Cardiac fibroblast (primary cell): ENCODE measurements around the gene KDM2A.

ENCODE experiments used
- DNase-seq, 2 donors: peaks; one replicate each; pipeline versions ENCODE4 v3.0.0 to v3.0.0-alpha.2; 2010; ENCODE audit warnings: low read depth in 2 of 2
- H3K4me3 ChIP-seq, 2 donors: replicated peaks in 1 of 2; 1 replicate in 1 of 2; 2 replicates in 1 of 2; pipeline ENCODE4 v1.5.1; 2011; ENCODE audit warnings: low read depth in 2 of 2, low read length in 2 of 2, mild to moderate bottlenecking in 2 of 2, moderate library complexity in 1 of 2
- CTCF ChIP-seq: IDR thresholded peaks from one replicate; pipeline ENCODE4 v1.5.1; 2011; ENCODE audit warnings: low read depth, mild to moderate bottlenecking, low read length, inconsistent platforms

KDM2A gene

DNA sequence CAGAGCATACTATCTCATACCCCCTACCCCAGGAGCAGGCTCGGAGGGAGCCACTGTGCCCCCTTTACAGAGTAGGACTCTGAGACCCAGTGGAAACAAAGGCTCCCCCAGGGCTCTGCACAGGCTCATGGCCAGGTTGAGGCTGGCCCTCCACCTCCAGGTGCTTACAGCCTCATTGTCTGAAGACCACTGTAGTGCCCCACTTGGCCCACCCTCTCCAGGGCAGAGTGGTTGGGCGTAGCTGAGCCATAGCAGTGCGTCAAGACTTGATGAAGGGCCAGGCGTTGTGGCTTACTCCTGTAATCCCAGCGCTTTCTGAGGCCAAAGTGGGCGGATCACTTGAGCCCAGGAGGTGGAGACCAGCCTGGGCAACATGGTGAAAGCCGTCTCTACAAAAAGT, 171.7 kb downstream of the KDM2A start:
- TF ChIP-seq CTCF, result no peak
- no peak overlapping the region for H3K4me3 ChIP-seq
- DNase-seq, result peak; percentile 47 to 74

DNA sequence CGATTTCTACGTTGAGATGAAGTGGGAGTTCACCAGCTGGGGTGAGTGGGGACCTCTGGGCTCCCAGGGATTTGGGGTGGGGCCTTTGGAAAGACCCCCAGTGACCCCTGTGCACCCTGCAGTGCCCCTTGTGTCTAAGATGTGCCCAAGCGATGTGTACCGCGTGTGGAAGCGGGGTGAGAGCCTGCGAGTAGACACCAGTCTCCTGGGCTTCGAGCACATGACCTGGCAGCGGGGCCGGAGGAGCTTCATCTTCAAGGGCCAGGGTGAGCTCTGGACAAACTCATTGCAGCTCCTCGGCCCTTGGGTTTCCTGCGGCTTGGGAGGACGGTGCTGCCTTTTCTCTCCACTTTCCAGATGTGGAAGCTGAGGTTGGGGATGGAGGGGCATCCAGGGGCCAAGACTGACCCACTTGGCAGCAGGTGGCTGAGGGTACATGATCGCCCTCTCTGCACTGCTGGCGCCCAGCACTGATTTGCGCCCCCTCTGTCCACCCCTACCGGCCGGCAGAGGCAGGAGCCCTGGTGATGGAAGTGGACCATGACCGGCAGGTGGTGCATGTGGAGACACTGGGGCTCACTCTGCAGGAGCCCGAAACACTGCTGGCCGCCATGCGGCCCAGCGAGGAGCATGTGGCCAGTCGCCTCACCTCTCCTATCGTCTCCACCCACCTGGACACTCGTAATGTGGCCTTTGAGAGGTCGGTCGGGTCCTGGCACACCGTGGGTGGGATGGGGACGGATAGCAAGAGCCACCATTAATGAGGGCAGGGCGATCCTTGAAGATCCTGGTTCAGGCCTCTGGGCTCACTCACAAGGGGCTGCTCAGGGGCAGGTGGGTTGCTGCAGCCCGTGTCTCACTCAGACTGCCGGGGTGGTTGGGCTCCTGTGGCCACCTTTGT, 172.7 kb downstream of the KDM2A start:
- H3K4me3 ChIP-seq, result no peak overlapping the region
- no peak for TF ChIP-seq CTCF
- no peak for DNase-seq

DNA sequence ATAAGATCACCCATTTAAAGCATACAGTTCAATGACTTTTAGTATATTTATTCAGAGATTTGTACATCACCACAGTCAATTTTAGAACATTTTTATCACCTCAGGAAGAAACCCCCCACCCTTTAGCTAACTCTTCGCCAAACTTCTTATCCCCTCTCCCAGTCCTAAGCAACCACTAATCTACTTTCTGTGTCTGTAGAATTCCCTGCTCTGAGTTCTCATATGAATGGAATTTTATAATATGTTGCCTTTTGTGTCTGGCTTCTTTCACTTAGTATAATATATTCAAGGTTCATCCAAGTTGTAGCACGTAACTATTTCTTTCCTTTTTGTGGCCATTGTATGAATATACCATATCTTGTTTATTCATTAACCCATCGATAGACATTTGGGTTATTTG, 173.6 kb downstream of the KDM2A start:
- no peak for DNase-seq
- H3K4me3 ChIP-seq, result no peak overlapping the region
- TF ChIP-seq CTCF, result no peak

DNA sequence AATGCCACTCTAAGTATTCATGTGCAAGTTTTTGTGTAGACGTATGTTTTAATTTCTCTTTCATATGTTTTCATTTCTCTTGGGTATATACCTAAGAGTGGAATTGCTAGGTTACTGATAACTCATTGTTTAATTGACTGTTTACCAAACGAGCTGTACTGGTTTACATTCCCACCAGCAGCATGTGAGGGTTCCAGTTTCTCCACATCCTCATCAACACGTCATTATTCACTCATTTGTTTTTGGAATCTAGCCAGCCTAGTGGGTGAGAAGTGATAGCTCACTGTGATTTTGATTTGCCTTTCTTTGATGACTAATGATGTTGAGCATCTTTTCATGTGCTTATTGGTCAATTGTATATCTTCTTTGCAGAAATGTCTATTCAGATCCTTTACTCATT, 174.0 kb downstream of the KDM2A start:
- H3K4me3 ChIP-seq, result no peak overlapping the region
- peak; percentile 47 to 64 for DNase-seq
- no peak for TF ChIP-seq CTCF

DNA sequence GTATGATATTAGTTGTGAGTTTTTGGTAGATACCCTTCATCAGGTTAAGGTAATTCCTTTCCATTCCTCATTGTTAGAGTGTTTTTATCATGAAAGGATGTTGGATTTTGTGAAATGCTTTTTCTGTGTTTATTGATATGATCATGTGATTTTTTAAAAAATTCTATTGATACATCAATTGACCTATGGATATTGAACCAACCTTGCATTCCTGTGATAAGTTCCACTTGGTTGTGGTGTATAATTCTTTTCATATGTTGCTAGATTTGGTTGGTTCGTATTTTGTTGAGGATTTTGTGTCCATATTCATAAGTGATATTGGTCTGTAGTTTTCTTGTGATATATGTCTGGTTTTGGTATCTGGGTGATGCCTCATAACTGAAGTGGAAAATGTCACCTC, 176.8 kb downstream of the KDM2A start:
- no peak for DNase-seq
- no peak overlapping the region for H3K4me3 ChIP-seq
- TF ChIP-seq CTCF, result no peak

- DNase-seq, result no peak
- no peak overlapping the region for H3K4me3 ChIP-seq
- TF ChIP-seq CTCF, result no peak
Measured at GRCh38 chr11:67298786-67299185, 179.7 kb downstream of the KDM2A start.
